Endothelial cell of umbilical vein (primary cell): Measurements from ENCODE around the gene BUD31. TPM values are rescaled to one million over a fixed set of nuclear protein-coding genes. Genes with fewer than 3 reads are reported as not detected.

Source experiments
- BruUV-seq: library from RNA; stranded (reverse); fragments of 400-500 nt; replicated peaks from 2 replicates; lab custom pipeline; 2021; lab: Mats Ljungman, UMichigan
- CTCF ChIA-PET: fragments of 300-600, 350-600 bp; sonication (Branson Sonifier 250); formaldehyde crosslinking; loops from one replicate; lab custom pipeline; 2021; ENCODE audit warnings: antibody characterized with exemption, inconsistent platforms; lab: Charles Lee
- POLR2A ChIA-PET: fragments of 300-600, 350-600 bp; sonication (Branson Sonifier 250); formaldehyde crosslinking; loops from one replicate; lab custom pipeline; 2021; ENCODE audit warnings: antibody characterized with exemption, inconsistent platforms; lab: Charles Lee
- DNase-seq: peaks from one replicate; pipeline ENCODE4 v3.0.0-alpha.2; 2011; ENCODE audit warnings: low read depth, low spot score
- FAIRE-seq: peaks from 2 replicates; lab custom pipeline; 2011; peaks lifted over from hg19 to GRCh38; lab: Jason Lieb, UNC
- H2AFZ ChIP-seq: 2 replicates; pipeline ENCODE4 v1.6.0; 2012; ENCODE audit warnings: low read depth, low read length, control low read depth, inconsistent platforms
- H3K27ac ChIP-seq: 2 replicates; pipeline ENCODE4 v1.5.1; 2011; ENCODE audit warnings: low read depth, mild to moderate bottlenecking, control low read depth, low read length, moderate library complexity; ENCODE audit not compliant: insufficient read depth
- H3K27me3 ChIP-seq, 2 experiments: 2 replicates each; pipeline versions ENCODE4 v1.6.0 to v1.6.1; 2011; ENCODE audit warnings: low read length in 2 of 2, mixed read lengths in 1 of 2; ENCODE audit not compliant: control insufficient read depth in 2 of 2, insufficient read depth in 2 of 2
- H3K36me3 ChIP-seq, 2 experiments: 2 replicates in 1 of 2; 3 replicates in 1 of 2; pipeline ENCODE4 v1.5.1; 2011; ENCODE audit warnings: low read length in 2 of 2, mild to moderate bottlenecking in 1 of 2, moderate library complexity in 1 of 2; ENCODE audit not compliant: control insufficient read depth in 2 of 2, insufficient read depth in 2 of 2; ENCODE audit errors: extremely low read depth in 1 of 2
- H3K4me1 ChIP-seq: 3 replicates; pipeline ENCODE4 v1.5.1; 2011; ENCODE audit warnings: mild to moderate bottlenecking, low read length; ENCODE audit not compliant: control insufficient read depth, insufficient read depth; ENCODE audit errors: extremely low read depth
- H3K4me2 ChIP-seq: 2 replicates; pipeline ENCODE4 v1.6.1; 2011; ENCODE audit warnings: low read length, control low read depth, mixed read lengths; ENCODE audit not compliant: insufficient read depth
- H3K4me3 ChIP-seq, 3 experiments: fragments of 200-600 bp in 1 of 3; sonication (generic), shearing (Covaris generic) in 1 of 3; replicated peaks in 1 of 3; 2 replicates each; pipeline ENCODE4 v1.5.1; 2011 to 2016; ENCODE audit warnings: control low read depth in 3 of 3, low read length in 3 of 3, mild to moderate bottlenecking in 2 of 3, inconsistent platforms in 1 of 3, low read depth in 1 of 3, moderate library complexity in 1 of 3; ENCODE audit not compliant: insufficient read depth in 1 of 3
- H3K79me2 ChIP-seq: 2 replicates; pipeline ENCODE4 v1.6.0; 2012; ENCODE audit warnings: low read length, inconsistent platforms; ENCODE audit not compliant: control insufficient read depth, insufficient read depth
- H3K9ac ChIP-seq: replicated peaks from 2 replicates; pipeline ENCODE3; 2011; ENCODE audit warnings: low read length, control low read depth; ENCODE audit not compliant: insufficient read depth; ENCODE audit errors: extremely low read depth
- H3K9me1 ChIP-seq: replicated peaks from 3 replicates; pipeline ENCODE4 v1.6.0; 2011; ENCODE audit warnings: mild to moderate bottlenecking, low read length; ENCODE audit not compliant: control insufficient read depth, insufficient read depth; ENCODE audit errors: extremely low read depth
- H3K9me3 ChIP-seq: replicated peaks from 2 replicates; pipeline ENCODE4 v1.5.1; 2012; ENCODE audit warnings: low read length, inconsistent platforms; ENCODE audit not compliant: control insufficient read depth, insufficient read depth
- H4K20me1 ChIP-seq: replicated peaks from 2 replicates; pipeline ENCODE3; 2011; ENCODE audit warnings: mild to moderate bottlenecking, low read length; ENCODE audit not compliant: control insufficient read depth, insufficient read depth; ENCODE audit errors: extremely low read depth
- CTCF ChIP-seq, 2 donors: IDR thresholded peaks; 1 replicate in 1 of 2; 2 replicates in 1 of 2; pipeline ENCODE4 v1.5.1; 2011; ENCODE audit warnings: low read length in 2 of 2, mild to moderate bottlenecking in 2 of 2, moderate library complexity in 2 of 2, control low read depth in 1 of 2, inconsistent platforms in 1 of 2, low read depth in 1 of 2; ENCODE audit not compliant: insufficient read depth in 1 of 2; ENCODE audit errors: extremely low read depth in 1 of 2
- EZH2 ChIP-seq: IDR thresholded peaks from 2 replicates; pipeline ENCODE4 v1.6.1; 2012; ENCODE audit warnings: borderline replicate concordance, low read depth, mild to moderate bottlenecking, moderate library complexity, low read length, inconsistent platforms; ENCODE audit not compliant: severe bottlenecking
- FOS ChIP-seq: IDR thresholded peaks from 2 replicates; pipeline ENCODE4 v1.6.1; 2011; ENCODE audit warnings: mild to moderate bottlenecking, low read length, moderate library complexity, borderline replicate concordance; ENCODE audit not compliant: insufficient read depth
- GATA2 ChIP-seq: IDR thresholded peaks from 2 replicates; pipeline ENCODE4 v1.7.0; 2011; ENCODE audit warnings: low read depth, mild to moderate bottlenecking, moderate library complexity, mixed read lengths, low read length; ENCODE audit not compliant: insufficient read length, insufficient read depth
- JUN ChIP-seq: IDR thresholded peaks from 2 replicates; pipeline ENCODE4 v1.6.1; 2011; ENCODE audit warnings: borderline replicate concordance, low read depth; ENCODE audit not compliant: insufficient read length, insufficient read depth
- MAX ChIP-seq: IDR thresholded peaks from 2 replicates; pipeline ENCODE4 v1.6.1; 2011; ENCODE audit not compliant: insufficient read depth, insufficient read length
- MYC ChIP-seq: IDR thresholded peaks from one replicate; pipeline ENCODE4 v1.6.1; 2011; ENCODE audit warnings: mild to moderate bottlenecking, low read depth, low read length
- POLR2A ChIP-seq: IDR thresholded peaks from 2 replicates; pipeline ENCODE4 v1.6.1; 2012; ENCODE audit warnings: low read depth, mild to moderate bottlenecking, control low read depth, low read length
- POLR2AphosphoS5 ChIP-seq: IDR thresholded peaks from 2 replicates; pipeline ENCODE4 v1.6.1; 2012; ENCODE audit warnings: low read depth, mild to moderate bottlenecking, control low read depth, low read length, moderate library complexity; ENCODE audit not compliant: insufficient read depth
- dilution Hi-C: fragments of 300-500 bp; cut with MboI; formaldehyde crosslinking; loops from one replicate; pipeline ENCODE4 v1.15.0; 2019; ENCODE audit warnings: low sequenced_read_pairs; ENCODE audit not compliant: extremely low pct_ligation_motif_present
- intact Hi-C: fragments of 100-400 bp; cut with micrococcal nuclease; formaldehyde crosslinking; loops from one replicate; pipeline ENCODE4 v1.10.0; 2022
- polyA plus RNA-seq, 4 experiments: library from polyadenylated mRNA; depleted of rRNA in 3 of 4; stranded (reverse) in 3 of 4; unstranded in 1 of 4; fragments of >200 nt; gene quantifications; 2 replicates each; pipeline versions ENCODE4 v1.2.1 to v1.2.3, GENCODE V29; 2011 to 2012; ENCODE audit warnings: missing spikeins in 1 of 4
- total RNA-seq: library from RNA; stranded (reverse); gene quantifications from 2 replicates; pipeline ENCODE4 v1.2.3, GENCODE V29; 2021

The BUD31 gene
- total and polyA plus RNA-seq, 2 donors (not counting 3 experiments of a cell fraction or from before 2014, with no cell fraction given) = 67.8 to 122 TPM

GRCh38 chr7:99385564-99385963 lies 23.2 kb upstream of the BUD31 start:
- no peak overlapping the region for H3K4me2 ChIP-seq
- H3K27ac ChIP-seq = no peak overlapping the region
- H3K9me1 ChIP-seq = no peaks in the 10 kb centered on the region
- H3K4me3 ChIP-seq = no peak overlapping the region
- no peak for DNase-seq
- no TSS peak for BruUV-seq
- intact Hi-C loops = no loop called here
- H4K20me1 ChIP-seq = no peaks in the 10 kb centered on the region
- ChIA-PET CTCF (interaction anchor here (1.0 kb wide), 1 partner anchor 17 kb away, joined by 3 read pairs; no protein-coding TSS in a partner anchor), POLR2A (no interaction called here)
- H2AFZ ChIP-seq = no peak overlapping the region
- peaks cover 5% of the 10 kb centered on the region for H3K4me1 ChIP-seq
- no peak overlapping the region for H3K9ac ChIP-seq
- dilution Hi-C loops = no loop called here
- H3K36me3 ChIP-seq = peaks cover 16 to 35% of the 10 kb centered on the region in 2 experiments
- no peaks in the 10 kb centered on the region for H3K9me3 ChIP-seq
- no peaks in the 10 kb centered on the region for H3K27me3 ChIP-seq
- TF ChIP-seq FOS (no peak), EZH2 (no peak), MYC (no peak), POLR2A (no peak), POLR2AphosphoS5 (no peak), CTCF (IDR thresholded peaks at IDR 0.05; ENCODE audit: extremely low read depth in 1 of 2, insufficient read depth in 1 of 2, low read depth in 1 of 2, low read length in 2 of 2) (no peak), JUN (no peak), GATA2 (no peak), MAX (no peak)
- peaks cover 46% of the 10 kb centered on the region for H3K79me2 ChIP-seq
- no peak for FAIRE-seq
